Right lobe of liver (tissue), 4 donors: ENCODE results near the gene TRPM3.

ENCODE experiments used
- CTCF ChIP-seq, 4 donors: fragments of 200-600 bp in 3 of 4; fragments of 450-650 bp in 1 of 4; IDR thresholded peaks; one replicate each; pipeline versions ENCODE4 v1.5.1 to v1.8.0; 2016 to 2022; ENCODE audit warnings: antibody characterized with exemption in 4 of 4, mild to moderate bottlenecking in 2 of 4
- POLR2A ChIP-seq: fragments of 450-650 bp; IDR thresholded peaks from one replicate; pipeline ENCODE4 v1.6.1; 2017; ENCODE audit warnings: antibody characterized with exemption, mild to moderate bottlenecking
- donor health status: DM: no; HTN: no; CAD: no.
- donor health status: DM: no; HTN: no; CAD: no.
- donor health status: DM: no; HTN: yes; CAD: no.

DNA sequence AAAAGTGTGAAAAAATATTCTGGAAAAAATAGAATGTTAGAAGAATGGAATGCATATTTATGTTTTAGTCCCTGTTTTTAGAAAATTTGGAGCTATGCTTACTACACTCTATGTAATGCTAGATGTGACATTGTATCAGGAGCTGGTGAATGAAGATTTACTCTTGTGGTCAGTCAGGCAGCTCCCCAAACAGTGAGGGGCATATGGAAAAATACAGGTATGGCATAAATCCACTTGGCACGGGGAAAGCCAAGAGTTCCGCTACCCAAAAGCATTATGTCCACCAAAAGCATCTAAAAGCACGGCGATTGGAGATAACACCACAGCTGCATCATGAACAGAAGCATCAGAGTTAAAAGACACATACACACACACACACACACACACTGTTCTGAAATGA is 486.7 kb downstream of the TRPM3 start:
- TF ChIP-seq CTCF (IDR thresholded peaks at IDR 0.05) (no peak), POLR2A (no peak)
